ENCODE data around the gene RNF150.
A peak's percentile ranks its signal among the peaks of the same experiment; 100 is the strongest.

The RNF150 gene

GRCh38 chr4:140904904-140905303, 228.4 kb downstream of the RNF150 start:
- TF ChIP-seq CTCF (IDR thresholded peaks at IDR 0.05; ENCODE audit: low read depth, low read length) = no peak
- no peak for DNase-seq (ENCODE audit: extremely low read depth, low read depth)

- DNase-seq (ENCODE audit: extremely low read depth, low read depth) = no peak
Measured at GRCh38 chr4:140903522-140904475, 229.5 kb downstream of the RNF150 start.

GRCh38 chr4:140901736-140902336, 231.4 kb downstream of the RNF150 start:
- no peak for TF ChIP-seq CTCF (IDR thresholded peaks at IDR 0.05; ENCODE audit: low read depth, low read length)
- no peak for DNase-seq (ENCODE audit: extremely low read depth, low read depth)

More at GRCh38 chr4:140903522-140904475, 229.5 kb downstream of the RNF150 start:
- TF ChIP-seq CTCF (IDR thresholded peaks at IDR 0.05; ENCODE audit: low read depth, low read length) = no peak

GRCh38 chr4:140893939-140894338, 239.3 kb downstream of the RNF150 start:
- TF ChIP-seq CTCF (IDR thresholded peaks at IDR 0.05; ENCODE audit: low read depth, low read length) = no peak

GRCh38 chr4:140888054-140888453, 245.2 kb downstream of the RNF150 start:
- no peak for DNase-seq (ENCODE audit: extremely low read depth, low read depth)
- TF ChIP-seq CTCF (IDR thresholded peaks at IDR 0.05; ENCODE audit: low read depth, low read length) = no peak

More at GRCh38 chr4:140893939-140894338, 239.3 kb downstream of the RNF150 start:
- DNase-seq (ENCODE audit: extremely low read depth, low read depth) = peak; percentile 57

- DNase-seq (ENCODE audit: extremely low read depth, low read depth) = no peak
- no peak for TF ChIP-seq CTCF (IDR thresholded peaks at IDR 0.05; ENCODE audit: low read depth, low read length)
Measured at GRCh38 chr4:140887467-140887866, 245.8 kb downstream of the RNF150 start.

Measured in AG09319 (cell line).